Natural killer cell (primary cell): Measurements from ENCODE around the gene MIER2. TPM values are rescaled to one million over a fixed set of nuclear protein-coding genes. Genes with fewer than 3 reads are reported as not detected.

ENCODE experiments used
- ATAC-seq, 3 donors: fragments of 150-1000 bp in 2 of 3; fragments of 200-7000 bp in 1 of 3; cut with Tn5 transposase; 1 replicate in 1 of 3; 2 replicates in 2 of 3; pipeline ENCODE4 v1.10.0; 2021; ENCODE audit warnings: mild to moderate bottlenecking in 2 of 3, moderate library complexity in 2 of 3
- DNase-seq, 2 donors: peaks; one replicate each; pipeline versions ENCODE4 v3.0.0 to v3.0.0-alpha.2; 2013 to 2021; ENCODE audit warnings: mixed read lengths in 1 of 2
- H3K27ac ChIP-seq: one replicate; pipeline ENCODE4 v1.5.1; 2013; ENCODE audit warnings: mild to moderate bottlenecking, low read length
- H3K27me3 ChIP-seq: one replicate; pipeline ENCODE4 v1.6.1; 2013; ENCODE audit warnings: low read length; ENCODE audit not compliant: control insufficient read depth, insufficient read depth
- H3K36me3 ChIP-seq: one replicate; pipeline ENCODE4 v1.6.1; 2013; ENCODE audit warnings: low read length; ENCODE audit not compliant: control insufficient read depth, insufficient read depth
- H3K4me1 ChIP-seq: one replicate; pipeline ENCODE4 v1.6.1; 2013; ENCODE audit warnings: low read length; ENCODE audit not compliant: control insufficient read depth, insufficient read depth
- H3K4me3 ChIP-seq: one replicate; pipeline ENCODE4 v1.5.1; 2013; ENCODE audit warnings: low read length
- H3K9me3 ChIP-seq: one replicate; pipeline ENCODE4 v1.6.1; 2013; ENCODE audit warnings: low read length; ENCODE audit not compliant: control insufficient read depth, insufficient read depth
- H3K27ac Mint-ChIP-seq, 2 donors: one replicate each; pipeline ENCODE4 v1.8.0; 2022; ENCODE audit warnings: mild to moderate bottlenecking in 2 of 2, mixed read lengths in 2 of 2, moderate library complexity in 1 of 2
- H3K27me3 Mint-ChIP-seq, 2 donors: one replicate each; pipeline ENCODE4 v1.8.0; 2022; ENCODE audit warnings: low read depth in 2 of 2, mixed read lengths in 2 of 2
- H3K36me3 Mint-ChIP-seq: one replicate; pipeline ENCODE4 v1.8.0; 2022; ENCODE audit warnings: mixed read lengths
- H3K4me1 Mint-ChIP-seq, 2 donors: one replicate each; pipeline ENCODE4 v1.8.0; 2022; ENCODE audit warnings: mixed read lengths in 2 of 2
- H3K4me3 Mint-ChIP-seq: one replicate; pipeline ENCODE4 v1.8.0; 2022; ENCODE audit warnings: mild to moderate bottlenecking, moderate library complexity, mixed read lengths
- H3K9me3 Mint-ChIP-seq, 2 donors: one replicate each; pipeline ENCODE4 v1.8.0; 2022; ENCODE audit warnings: mixed read lengths in 2 of 2
- WGBS: methylation state at CpG from one replicate; pipeline ENCODE4 v1.1.7; 2013; ENCODE audit warnings: missing lambda C conversion rate; ENCODE audit not compliant: insufficient coverage; 5-methylcytosine and 5-hydroxymethylcytosine counted together
- intact Hi-C: fragments of 100-400 bp; cut with micrococcal nuclease; formaldehyde crosslinking; loops from one replicate; pipeline ENCODE4 v1.14.2; 2022
- total RNA-seq, 4 donors: library from RNA; stranded (reverse); fragments of 120-200 nt in 1 of 4; gene quantifications; one replicate each; pipeline versions ENCODE4 v1.2.3 to v1.2.4, GENCODE V29; 2013 to 2022
- TF ChIP-seq, protein P1 (sequence below): fragments of 200-600 bp; IDR thresholded peaks from one replicate; pipeline ENCODE4 v1.8.0; 2022; ENCODE audit warnings: antibody characterized with exemption

Gene MIER2
- total RNA-seq, 3 donors from 2014 or later (not counting 1 experiment from before 2014, with no cell fraction given) = 14.8 to 17.7 (median 15.4) TPM

GRCh38 chr19:279231-279630 is 65.4 kb downstream of the MIER2 start:
- H3K27me3 ChIP-seq = peaks cover 2% of the 10 kb centered on the region
- WGBS = 86% methylated on average over 7 of the region's 8 CpGs
- no peaks in the 10 kb centered on the region for H3K36me3 ChIP-seq
- no peak overlapping the region for H3K4me3 ChIP-seq
- no peaks in the 10 kb centered on the region for H3K9me3 ChIP-seq
- Mint-ChIP-seq H3K27ac (no peak overlapping the region), H3K9me3 (no peaks in the 10 kb centered on the region), H3K36me3 (no peaks in the 10 kb centered on the region), H3K27me3 (peaks cover 13 to 14% of the 10 kb centered on the region in 2 donors), H3K4me1 (no peaks in the 10 kb centered on the region), H3K4me3 (no peak overlapping the region)
- ATAC-seq (no peak), DNase-seq (no peak)
- TF ChIP-seq, protein P1, sequence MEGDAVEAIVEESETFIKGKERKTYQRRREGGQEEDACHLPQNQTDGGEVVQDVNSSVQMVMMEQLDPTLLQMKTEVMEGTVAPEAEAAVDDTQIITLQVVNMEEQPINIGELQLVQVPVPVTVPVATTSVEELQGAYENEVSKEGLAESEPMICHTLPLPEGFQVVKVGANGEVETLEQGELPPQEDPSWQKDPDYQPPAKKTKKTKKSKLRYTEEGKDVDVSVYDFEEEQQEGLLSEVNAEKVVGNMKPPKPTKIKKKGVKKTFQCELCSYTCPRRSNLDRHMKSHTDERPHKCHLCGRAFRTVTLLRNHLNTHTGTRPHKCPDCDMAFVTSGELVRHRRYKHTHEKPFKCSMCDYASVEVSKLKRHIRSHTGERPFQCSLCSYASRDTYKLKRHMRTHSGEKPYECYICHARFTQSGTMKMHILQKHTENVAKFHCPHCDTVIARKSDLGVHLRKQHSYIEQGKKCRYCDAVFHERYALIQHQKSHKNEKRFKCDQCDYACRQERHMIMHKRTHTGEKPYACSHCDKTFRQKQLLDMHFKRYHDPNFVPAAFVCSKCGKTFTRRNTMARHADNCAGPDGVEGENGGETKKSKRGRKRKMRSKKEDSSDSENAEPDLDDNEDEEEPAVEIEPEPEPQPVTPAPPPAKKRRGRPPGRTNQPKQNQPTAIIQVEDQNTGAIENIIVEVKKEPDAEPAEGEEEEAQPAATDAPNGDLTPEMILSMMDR = no peak
- H3K27ac ChIP-seq = no peak overlapping the region
- H3K4me1 ChIP-seq = no peaks in the 10 kb centered on the region
- intact Hi-C loops = no loop called here

GRCh38 chr19:277581-278165 is 66.9 kb downstream of the MIER2 start:
- Mint-ChIP-seq H3K9me3 (no peaks in the 10 kb centered on the region), H3K36me3 (no peaks in the 10 kb centered on the region), H3K4me1 (no peaks in the 10 kb centered on the region), H3K27ac (no peak overlapping the region), H3K27me3 (peaks cover 16 to 22% of the 10 kb centered on the region in 2 donors), H3K4me3 (no peak overlapping the region)
- DNase-seq (no peak), ATAC-seq (no peak)
- intact Hi-C loops = no loop called here
- no peaks in the 10 kb centered on the region for H3K4me1 ChIP-seq
- H3K4me3 ChIP-seq = no peak overlapping the region
- H3K27ac ChIP-seq = no peak overlapping the region
- TF ChIP-seq, protein P1 = no peak
- 41% methylated on average over 21 of the region's 21 CpGs for WGBS
- peaks cover 2% of the 10 kb centered on the region for H3K27me3 ChIP-seq
- H3K36me3 ChIP-seq = no peaks in the 10 kb centered on the region
- H3K9me3 ChIP-seq = no peaks in the 10 kb centered on the region

DNA sequence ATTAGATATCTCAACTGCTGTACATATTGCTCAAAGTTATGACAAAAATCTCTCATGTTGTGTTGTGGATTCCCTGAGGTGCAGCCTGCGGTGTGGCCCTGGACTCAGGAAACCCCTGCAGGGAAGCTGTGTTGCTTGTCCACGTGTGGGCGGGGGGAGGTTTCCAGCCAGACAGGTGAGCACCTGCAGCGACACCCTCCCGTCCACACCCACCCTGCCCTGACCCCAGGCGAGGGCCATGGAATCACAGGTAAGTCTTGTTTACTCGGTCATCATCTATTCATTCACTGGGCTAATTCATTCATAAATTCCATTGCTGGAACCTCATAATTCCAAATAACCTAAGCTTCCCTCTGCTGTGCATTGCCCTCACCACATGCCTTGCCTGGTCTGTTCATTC is 67.5 kb downstream of the MIER2 start:
- TF ChIP-seq, protein P1 = no peak
- H3K4me3 Mint-ChIP-seq = no peak overlapping the region
- DNase-seq = no peak
- Histone ChIP-seq H3K27ac (no peak overlapping the region), H3K4me1 (no peaks in the 10 kb centered on the region), H3K4me3 (no peak overlapping the region), H3K27me3 (peaks cover 2% of the 10 kb centered on the region), H3K9me3 (no peaks in the 10 kb centered on the region), H3K36me3 (no peaks in the 10 kb centered on the region)
- H3K9me3 Mint-ChIP-seq = no peaks in the 10 kb centered on the region
- ATAC-seq = no peak
- peaks cover 16 to 22% of the 10 kb centered on the region in 2 donors for H3K27me3 Mint-ChIP-seq
- intact Hi-C loops = no loop called here
- no peak overlapping the region for H3K27ac Mint-ChIP-seq
- H3K4me1 Mint-ChIP-seq = no peaks in the 10 kb centered on the region
- 80% methylated on average over 7 of the region's 7 CpGs for WGBS
- no peaks in the 10 kb centered on the region for H3K36me3 Mint-ChIP-seq
